ENCODE data around the gene TTLL8. TPM values are rescaled to one million over a fixed set of nuclear protein-coding genes. Genes with fewer than 3 reads are reported as not detected.

Gene TTLL8
- total and polyA plus RNA-seq, 2 of the 8 experiments (the other 6 are each of a cell fraction or from before 2014, with no cell fraction given) = not detected

GRCh38 chr22:50020606-50021005 is 37.5 kb downstream of the TTLL8 start:
- Histone ChIP-seq H3K4me2 (ENCODE audit: insufficient read depth in 1 of 2, low read depth in 2 of 2, low read length in 2 of 2) (no peak overlapping the region), H3K4me3 (ENCODE audit: extremely low read depth in 1 of 4, insufficient read depth in 2 of 4, low read depth in 3 of 4, low read length in 4 of 4) (no peak overlapping the region), H2BK20ac (ENCODE audit: low read length) (no peak overlapping the region), H2BK12ac (ENCODE audit: low read depth, low read length) (no peak overlapping the region), H4K91ac (replicated peaks; ENCODE audit: insufficient read length, low read length) (no peak overlapping the region), H3K4ac (replicated peaks; ENCODE audit: insufficient read length, low read depth, low read length) (no peak overlapping the region), H4K5ac (ENCODE audit: insufficient read length, low read depth, low read length) (no peak overlapping the region), H3K9ac (replicated peaks in 1 of 4; ENCODE audit: extremely low read depth in 1 of 4, low read depth in 3 of 4, low read length in 3 of 4) (no peak overlapping the region), H3K14ac (ENCODE audit: insufficient read length) (no peak overlapping the region), H4K20me1 (replicated peaks in 1 of 2; ENCODE audit: control insufficient read depth in 1 of 2, insufficient read depth in 2 of 2, low read length in 2 of 2) (peaks cover 0 to 2% of the 10 kb centered on the region in 2 experiments), H3K27me3 (replicated peaks in 1 of 4; ENCODE audit: control insufficient read depth in 3 of 4, extremely low read depth in 1 of 4, insufficient read depth in 3 of 4, low read length in 3 of 4) (peaks cover 4 to 14% (median 7%) of the 10 kb centered on the region in 4 experiments; a peak in 5 of 7 replicates), H2BK5ac (ENCODE audit: low read depth, low read length) (no peak overlapping the region), H3K79me1 (ENCODE audit: low read depth, low read length) (no peaks in the 10 kb centered on the region), H3K79me2 (ENCODE audit: control insufficient read depth in 1 of 2, insufficient read depth in 2 of 2, low read length in 2 of 2) (no peaks in the 10 kb centered on the region), H3K56ac (replicated peaks; ENCODE audit: insufficient read length, low read depth, low read length) (no peak overlapping the region), H3K23ac (ENCODE audit: insufficient read length) (no peak overlapping the region), H2AK5ac (ENCODE audit: low read depth, low read length) (no peak overlapping the region), H3K23me2 (ENCODE audit: low read depth, low read length) (no peaks in the 10 kb centered on the region), H2BK120ac (replicated peaks; ENCODE audit: low read depth, low read length) (no peak overlapping the region), H3K18ac (ENCODE audit: extremely low read depth, low read length) (no peak overlapping the region), H3K4me1 (replicated peaks in 1 of 4; ENCODE audit: control insufficient read depth in 3 of 4, insufficient read depth in 4 of 4, low read length in 3 of 4) (no peaks in the 10 kb centered on the region; a peak in 1 of 7 replicates), H3K36me3 (ENCODE audit: control insufficient read depth in 2 of 4, insufficient read depth in 4 of 4, low read length in 3 of 4) (no peaks in the 10 kb centered on the region; a peak in 1 of 8 replicates), H3K27ac (ENCODE audit: low read depth, low read length) (no peak overlapping the region), H4K8ac (ENCODE audit: extremely low read depth, insufficient read depth, low read length) (no peak overlapping the region), H2AFZ (ENCODE audit: low read length) (no peak overlapping the region), H2BK15ac (ENCODE audit: low read length) (no peak overlapping the region), H3K9me3 (ENCODE audit: insufficient read depth in 2 of 2, low read depth in 1 of 2, low read length in 1 of 2) (peaks cover 0 to 12% of the 10 kb centered on the region in 2 experiments; a peak in 2 of 4 replicates)
- DNase-seq (ENCODE audit: low read depth in 1 of 2, low spot score in 2 of 2) = no peak
- ChIA-PET POLR2A (ENCODE audit: partially characterized antibody) (no interaction called here), CTCF (ENCODE audit: partially characterized antibody) (no interaction called here)
- 90% methylated on average over 14 of the region's 15 CpGs; no CpG with 5 or more reads in 1 of the 2 experiments for WGBS, 2 experiments (ENCODE audit: extremely low coverage in 1 of 2, insufficient coverage in 1 of 2, insufficient read length in 1 of 2, insufficient replicate concordance in 2 of 2, low coverage in 1 of 2, low lambda C conversion rate in 2 of 2, missing lambda C conversion rate in 1 of 2)
- no peak for FAIRE-seq
- TF ChIP-seq ATF2 (IDR thresholded peaks at IDR 0.05; ENCODE audit: low read length) (no peak), ZNF274 (IDR thresholded peaks at IDR 0.05; ENCODE audit: borderline replicate concordance, extremely low read depth, low read length) (no peak), RAD21 (IDR thresholded peaks at IDR 0.05 in 1 of 2, conservative IDR thresholded peaks at IDR 0.05 in 1 of 2; ENCODE audit: low read depth in 2 of 2, low read length in 2 of 2) (no peak), POLR2AphosphoS5 (IDR thresholded peaks at IDR 0.05; ENCODE audit: low read depth, low read length) (no peak), SRF (IDR thresholded peaks at IDR 0.05; ENCODE audit: low read depth, low read length) (no peak), BCL11A (IDR thresholded peaks at IDR 0.05; ENCODE audit: low read depth in 2 of 2, low read length in 2 of 2) (no peak), EZH2 (IDR thresholded peaks at IDR 0.05; ENCODE audit: low read depth, low read length, severe bottlenecking) (no peak), GABPA (IDR thresholded peaks at IDR 0.05; ENCODE audit: borderline replicate concordance, insufficient read depth, low read length) (no peak), POLR2A (IDR thresholded peaks at IDR 0.05; ENCODE audit: control extremely low read depth in 1 of 2, low read depth in 2 of 2, low read length in 2 of 2) (no peak), RNF2 (IDR thresholded peaks at IDR 0.05; ENCODE audit: borderline replicate concordance, low read depth, low read length, missing control alignments, poor library complexity, severe bottlenecking) (no peak)
- TF ChIP-seq, protein P1, sequence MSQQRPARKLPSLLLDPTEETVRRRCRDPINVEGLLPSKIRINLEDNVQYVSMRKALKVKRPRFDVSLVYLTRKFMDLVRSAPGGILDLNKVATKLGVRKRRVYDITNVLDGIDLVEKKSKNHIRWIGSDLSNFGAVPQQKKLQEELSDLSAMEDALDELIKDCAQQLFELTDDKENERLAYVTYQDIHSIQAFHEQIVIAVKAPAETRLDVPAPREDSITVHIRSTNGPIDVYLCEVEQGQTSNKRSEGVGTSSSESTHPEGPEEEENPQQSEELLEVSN (IDR thresholded peaks at IDR 0.05) = no peak

Measured in H1 (cell line).